Ovary (tissue), 3 donors: ENCODE results near the gene SEC23A.

ENCODE experiments used
- EP300 ChIP-seq: sonication (generic); formaldehyde crosslinking; IDR thresholded peaks from one replicate; pipeline ENCODE4 v1.6.1; 2017; ENCODE audit warnings: antibody characterized with exemption
- TF ChIP-seq, protein P1 (sequence below), 3 donors: fragments of 450-650 bp in 2 of 3; fragments of 200-600 bp in 1 of 3; IDR thresholded peaks; one replicate each; pipeline versions ENCODE4 v1.5.1 to v1.8.0; 2016 to 2022; ENCODE audit warnings: antibody characterized with exemption in 3 of 3, mild to moderate bottlenecking in 1 of 3
- donor health status: DM: no; HTN: no; CAD: no.

DNA sequence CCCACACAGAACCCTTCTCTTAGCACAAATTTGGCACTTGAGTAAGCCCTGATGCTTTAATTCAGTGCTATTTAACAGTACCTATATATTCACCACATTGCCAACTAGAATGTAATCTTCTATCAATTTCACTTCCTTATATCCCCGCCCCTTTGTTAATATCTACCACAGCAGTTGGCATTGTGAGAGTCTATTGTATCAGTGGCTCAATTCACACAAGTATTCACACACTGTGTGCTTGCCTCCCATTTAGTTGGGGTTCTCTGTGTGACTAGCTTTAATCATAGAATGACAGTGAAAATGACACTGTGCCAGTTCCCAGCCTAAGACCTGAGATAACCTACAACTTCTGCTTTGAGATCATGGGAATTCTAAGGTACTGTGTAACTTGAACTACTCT, 103.1 kb downstream of the SEC23A start:
- TF ChIP-seq, protein P1, sequence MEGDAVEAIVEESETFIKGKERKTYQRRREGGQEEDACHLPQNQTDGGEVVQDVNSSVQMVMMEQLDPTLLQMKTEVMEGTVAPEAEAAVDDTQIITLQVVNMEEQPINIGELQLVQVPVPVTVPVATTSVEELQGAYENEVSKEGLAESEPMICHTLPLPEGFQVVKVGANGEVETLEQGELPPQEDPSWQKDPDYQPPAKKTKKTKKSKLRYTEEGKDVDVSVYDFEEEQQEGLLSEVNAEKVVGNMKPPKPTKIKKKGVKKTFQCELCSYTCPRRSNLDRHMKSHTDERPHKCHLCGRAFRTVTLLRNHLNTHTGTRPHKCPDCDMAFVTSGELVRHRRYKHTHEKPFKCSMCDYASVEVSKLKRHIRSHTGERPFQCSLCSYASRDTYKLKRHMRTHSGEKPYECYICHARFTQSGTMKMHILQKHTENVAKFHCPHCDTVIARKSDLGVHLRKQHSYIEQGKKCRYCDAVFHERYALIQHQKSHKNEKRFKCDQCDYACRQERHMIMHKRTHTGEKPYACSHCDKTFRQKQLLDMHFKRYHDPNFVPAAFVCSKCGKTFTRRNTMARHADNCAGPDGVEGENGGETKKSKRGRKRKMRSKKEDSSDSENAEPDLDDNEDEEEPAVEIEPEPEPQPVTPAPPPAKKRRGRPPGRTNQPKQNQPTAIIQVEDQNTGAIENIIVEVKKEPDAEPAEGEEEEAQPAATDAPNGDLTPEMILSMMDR (IDR thresholded peaks at IDR 0.05): no peak
- TF ChIP-seq EP300: no peak
